ENCODE data around the gene NCKAP5. TPM values are rescaled to one million over a fixed set of nuclear protein-coding genes. Genes with fewer than 3 reads are reported as not detected.

The NCKAP5 gene
- total and polyA plus RNA-seq, 2 donors (not counting 1 experiment from before 2014, with no cell fraction given), result not detected

DNA sequence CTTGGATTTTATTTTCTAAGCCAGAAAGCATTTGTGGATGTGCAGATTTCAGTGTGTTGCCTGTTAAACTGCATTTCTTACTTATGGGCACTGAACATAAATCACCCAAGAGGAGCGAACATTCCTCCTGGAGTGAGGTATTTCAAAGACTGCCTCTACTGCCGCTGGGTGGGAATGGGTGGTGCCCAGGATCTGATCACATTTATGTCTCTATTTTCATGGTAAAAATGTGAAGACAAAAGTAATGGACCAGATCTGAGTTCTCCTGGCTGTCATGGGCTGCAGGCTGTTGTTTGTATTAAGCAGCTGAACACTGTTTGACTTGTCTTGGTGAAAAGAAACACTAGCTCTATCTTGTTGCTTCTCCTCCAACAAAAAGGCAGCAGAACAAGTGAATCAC is 251.7 kb downstream of the NCKAP5 start:
- Mint-ChIP-seq H3K4me1 (no peaks in the 10 kb centered on the region), H3K4me3 (no peak overlapping the region), H3K27ac (no peak overlapping the region), H3K9me3 (ENCODE audit: insufficient read depth) (no peaks in the 10 kb centered on the region), H3K27me3 (peaks cover 3% of the 10 kb centered on the region)
- Histone ChIP-seq H3K36me3 (replicated peaks in 1 of 2; ENCODE audit: control extremely low read depth in 1 of 2, control insufficient read depth in 1 of 2, extremely low read depth in 1 of 2, insufficient read depth in 2 of 2, low read length in 1 of 2) (no peaks in the 10 kb centered on the region), H4K20me1 (ENCODE audit: control insufficient read depth, insufficient read depth, low read length, poor library complexity, severe bottlenecking) (no peaks in the 10 kb centered on the region), H3K27me3 (replicated peaks in 1 of 4; ENCODE audit: control extremely low read depth in 1 of 4, control insufficient read depth in 3 of 4, insufficient read depth in 4 of 4, low read length in 3 of 4) (no peaks in the 10 kb centered on the region), H3K27ac (ENCODE audit: low read length in 2 of 2) (no peak overlapping the region), H3K9ac (ENCODE audit: low read length) (no peak overlapping the region), H3K79me2 (ENCODE audit: control insufficient read depth, insufficient read depth, low read length) (no peaks in the 10 kb centered on the region), H3K4me1 (ENCODE audit: control insufficient read depth in 2 of 2, insufficient read depth in 2 of 2, low read length in 2 of 2) (no peaks in the 10 kb centered on the region), H3K4me3 (ENCODE audit: control extremely low read depth in 1 of 5, extremely low read depth in 1 of 5, insufficient read depth in 1 of 5, low read depth in 2 of 5, low read length in 4 of 5) (no peak overlapping the region), H3K4me2 (replicated peaks; ENCODE audit: low read depth, low read length, poor library complexity, severe bottlenecking) (no peak overlapping the region), H3K9me3 (ENCODE audit: control extremely low read depth in 1 of 3, control insufficient read depth in 2 of 3, insufficient read depth in 1 of 3, low read length in 2 of 3) (no peaks in the 10 kb centered on the region), H2AFZ (ENCODE audit: insufficient read depth, low read depth, low read length, poor library complexity, severe bottlenecking) (no peak overlapping the region)
- ChIA-PET CTCF (no interaction called here), POLR2A (no interaction called here)
- intact Hi-C loops (cut with micrococcal nuclease), result no loop called here
- no peak for TF ChIP-seq EZH2 (IDR thresholded peaks at IDR 0.05; ENCODE audit: borderline replicate concordance, insufficient read depth, low read depth, low read length, poor library complexity, severe bottlenecking)
- TF ChIP-seq, protein P1, sequence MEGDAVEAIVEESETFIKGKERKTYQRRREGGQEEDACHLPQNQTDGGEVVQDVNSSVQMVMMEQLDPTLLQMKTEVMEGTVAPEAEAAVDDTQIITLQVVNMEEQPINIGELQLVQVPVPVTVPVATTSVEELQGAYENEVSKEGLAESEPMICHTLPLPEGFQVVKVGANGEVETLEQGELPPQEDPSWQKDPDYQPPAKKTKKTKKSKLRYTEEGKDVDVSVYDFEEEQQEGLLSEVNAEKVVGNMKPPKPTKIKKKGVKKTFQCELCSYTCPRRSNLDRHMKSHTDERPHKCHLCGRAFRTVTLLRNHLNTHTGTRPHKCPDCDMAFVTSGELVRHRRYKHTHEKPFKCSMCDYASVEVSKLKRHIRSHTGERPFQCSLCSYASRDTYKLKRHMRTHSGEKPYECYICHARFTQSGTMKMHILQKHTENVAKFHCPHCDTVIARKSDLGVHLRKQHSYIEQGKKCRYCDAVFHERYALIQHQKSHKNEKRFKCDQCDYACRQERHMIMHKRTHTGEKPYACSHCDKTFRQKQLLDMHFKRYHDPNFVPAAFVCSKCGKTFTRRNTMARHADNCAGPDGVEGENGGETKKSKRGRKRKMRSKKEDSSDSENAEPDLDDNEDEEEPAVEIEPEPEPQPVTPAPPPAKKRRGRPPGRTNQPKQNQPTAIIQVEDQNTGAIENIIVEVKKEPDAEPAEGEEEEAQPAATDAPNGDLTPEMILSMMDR (IDR thresholded peaks at IDR 0.05), result no peak
- DNase-seq (no peak), ATAC-seq (ENCODE audit: low read depth) (no peak)
- no CpG with 5 or more reads among the region's 2 CpGs for WGBS (ENCODE audit: insufficient coverage)

DNA sequence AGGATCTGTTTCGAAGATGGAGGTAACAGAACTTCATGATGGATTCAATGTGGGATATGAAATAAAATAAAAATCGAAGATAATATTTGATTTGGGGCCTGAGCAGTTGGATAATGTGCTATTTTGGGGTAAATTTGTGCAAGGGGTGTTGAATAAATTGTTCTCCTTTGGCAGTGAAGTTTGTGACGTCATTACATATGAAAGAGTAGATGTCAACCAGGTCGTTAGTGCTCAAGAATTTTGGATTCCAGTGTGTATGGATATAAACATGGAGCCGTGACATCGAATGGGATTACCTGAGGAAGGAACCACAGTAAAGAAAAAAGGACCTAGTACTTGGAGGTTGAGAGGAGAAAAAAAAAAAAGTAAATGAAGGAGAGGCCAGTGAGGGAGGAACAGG is 253.0 kb downstream of the NCKAP5 start:
- Histone ChIP-seq H2AFZ (ENCODE audit: insufficient read depth, low read depth, low read length, poor library complexity, severe bottlenecking) (no peak overlapping the region), H3K4me1 (ENCODE audit: control insufficient read depth in 2 of 2, insufficient read depth in 2 of 2, low read length in 2 of 2) (no peaks in the 10 kb centered on the region), H3K27me3 (replicated peaks in 1 of 4; ENCODE audit: control extremely low read depth in 1 of 4, control insufficient read depth in 3 of 4, insufficient read depth in 4 of 4, low read length in 3 of 4) (no peaks in the 10 kb centered on the region), H3K79me2 (ENCODE audit: control insufficient read depth, insufficient read depth, low read length) (no peaks in the 10 kb centered on the region), H3K9me3 (ENCODE audit: control extremely low read depth in 1 of 3, control insufficient read depth in 2 of 3, insufficient read depth in 1 of 3, low read length in 2 of 3) (no peaks in the 10 kb centered on the region), H3K4me3 (ENCODE audit: control extremely low read depth in 1 of 5, extremely low read depth in 1 of 5, insufficient read depth in 1 of 5, low read depth in 2 of 5, low read length in 4 of 5) (no peak overlapping the region), H4K20me1 (ENCODE audit: control insufficient read depth, insufficient read depth, low read length, poor library complexity, severe bottlenecking) (no peaks in the 10 kb centered on the region), H3K4me2 (replicated peaks; ENCODE audit: low read depth, low read length, poor library complexity, severe bottlenecking) (no peak overlapping the region), H3K9ac (ENCODE audit: low read length) (no peak overlapping the region), H3K36me3 (replicated peaks in 1 of 2; ENCODE audit: control extremely low read depth in 1 of 2, control insufficient read depth in 1 of 2, extremely low read depth in 1 of 2, insufficient read depth in 2 of 2, low read length in 1 of 2) (no peaks in the 10 kb centered on the region), H3K27ac (ENCODE audit: low read length in 2 of 2) (no peak overlapping the region)
- no peak overlapping the region for H3K4me3 Mint-ChIP-seq
- CTCF ChIA-PET, result no interaction called here
- DNase-seq, result no peak
- no peaks in the 10 kb centered on the region for H3K9me3 Mint-ChIP-seq (ENCODE audit: insufficient read depth)
- POLR2A ChIA-PET, result no interaction called here
- TF ChIP-seq, protein P1 (IDR thresholded peaks at IDR 0.05), result no peak
- TF ChIP-seq EZH2 (IDR thresholded peaks at IDR 0.05; ENCODE audit: borderline replicate concordance, insufficient read depth, low read depth, low read length, poor library complexity, severe bottlenecking), result no peak
- 78% methylated on average over 6 of the region's 6 CpGs for WGBS (ENCODE audit: insufficient coverage)
- no peak overlapping the region for H3K27ac Mint-ChIP-seq
- intact Hi-C loops (cut with micrococcal nuclease), result no loop called here
- no peaks in the 10 kb centered on the region for H3K4me1 Mint-ChIP-seq
- no peak for ATAC-seq (ENCODE audit: low read depth)
- H3K27me3 Mint-ChIP-seq, result peaks cover 3% of the 10 kb centered on the region
